OCI-LY7 (cell line): ENCODE measurements around the gene DNAJA3.
"Not testable (repeated sequence)": the region's sequence is repeated elsewhere in the genome, so short reads cannot be mapped to it uniquely, and the experiment has no call there.

Source experiments
- EZH2phosphoT487 ChIP-seq: fragments of 200-600 bp; sonication (generic); IDR thresholded peaks from 2 replicates; pipeline ENCODE4 v1.6.1; 2018; ENCODE audit warnings: low read depth, borderline replicate concordance, mild to moderate bottlenecking, mixed run types, antibody characterized with exemption, low read length, moderate library complexity, mixed read lengths
- TF ChIP-seq, protein P1 (sequence below): fragments of 200-600 bp; sonication (generic); conservative IDR thresholded peaks from 2 replicates; pipeline ENCODE4 v1.5.1; 2014; ENCODE audit warnings: mild to moderate bottlenecking, antibody characterized with exemption, low read length, moderate library complexity, mixed read lengths

DNA sequence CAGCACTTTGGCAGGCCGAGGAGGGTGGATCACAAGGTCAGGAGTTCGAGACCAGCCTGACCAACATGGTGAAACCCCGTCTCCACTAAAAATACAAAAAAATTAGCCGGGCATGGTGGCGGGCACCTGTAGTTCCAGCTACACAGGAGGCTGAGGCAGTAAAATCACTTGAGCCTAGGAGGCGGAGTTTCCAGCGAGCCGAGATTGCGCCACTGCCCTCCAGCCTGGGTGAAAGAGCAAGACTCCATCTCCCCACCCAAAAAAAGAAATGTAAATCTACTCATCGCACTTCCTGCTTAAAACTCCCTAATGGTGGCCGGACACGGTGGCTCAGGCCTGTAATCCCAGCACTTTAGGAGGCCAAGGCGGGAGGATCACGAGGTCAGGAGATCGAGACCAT lies 31.8 kb upstream of the DNAJA3 start:
- TF ChIP-seq, protein P1, sequence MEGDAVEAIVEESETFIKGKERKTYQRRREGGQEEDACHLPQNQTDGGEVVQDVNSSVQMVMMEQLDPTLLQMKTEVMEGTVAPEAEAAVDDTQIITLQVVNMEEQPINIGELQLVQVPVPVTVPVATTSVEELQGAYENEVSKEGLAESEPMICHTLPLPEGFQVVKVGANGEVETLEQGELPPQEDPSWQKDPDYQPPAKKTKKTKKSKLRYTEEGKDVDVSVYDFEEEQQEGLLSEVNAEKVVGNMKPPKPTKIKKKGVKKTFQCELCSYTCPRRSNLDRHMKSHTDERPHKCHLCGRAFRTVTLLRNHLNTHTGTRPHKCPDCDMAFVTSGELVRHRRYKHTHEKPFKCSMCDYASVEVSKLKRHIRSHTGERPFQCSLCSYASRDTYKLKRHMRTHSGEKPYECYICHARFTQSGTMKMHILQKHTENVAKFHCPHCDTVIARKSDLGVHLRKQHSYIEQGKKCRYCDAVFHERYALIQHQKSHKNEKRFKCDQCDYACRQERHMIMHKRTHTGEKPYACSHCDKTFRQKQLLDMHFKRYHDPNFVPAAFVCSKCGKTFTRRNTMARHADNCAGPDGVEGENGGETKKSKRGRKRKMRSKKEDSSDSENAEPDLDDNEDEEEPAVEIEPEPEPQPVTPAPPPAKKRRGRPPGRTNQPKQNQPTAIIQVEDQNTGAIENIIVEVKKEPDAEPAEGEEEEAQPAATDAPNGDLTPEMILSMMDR = not testable (repeated sequence)
- TF ChIP-seq EZH2phosphoT487 = not testable (repeated sequence)
